Measurements from ENCODE around the gene ZNF285. TPM values are rescaled to one million over a fixed set of nuclear protein-coding genes. Genes with fewer than 3 reads are reported as not detected.
A peak's percentile ranks its signal among the peaks of the same experiment; 100 is the strongest.
"Not testable (repeated sequence)": the region's sequence is repeated elsewhere in the genome, so short reads cannot be mapped to it uniquely, and the experiment has no call there.

The ZNF285 gene
- total RNA-seq: 11.1 TPM
- 2.8 TPM for polyA plus RNA-seq

GRCh38 chr19:44401139-44402115, at the start of gene ZNF285:
Gene ZNF285 (minus strand): TSS chr19:44401608. CDS start chr19:44397213, 4,395 bp downstream.
- no peaks in the 10 kb centered on the region for H3K4me1 ChIP-seq (ENCODE audit: insufficient read depth)
- 4% methylated on average over 43 of the region's 43 CpGs for WGBS
- H3K27ac ChIP-seq (ENCODE audit: low read depth): no peak within 1 kb of the TSS

DNA sequence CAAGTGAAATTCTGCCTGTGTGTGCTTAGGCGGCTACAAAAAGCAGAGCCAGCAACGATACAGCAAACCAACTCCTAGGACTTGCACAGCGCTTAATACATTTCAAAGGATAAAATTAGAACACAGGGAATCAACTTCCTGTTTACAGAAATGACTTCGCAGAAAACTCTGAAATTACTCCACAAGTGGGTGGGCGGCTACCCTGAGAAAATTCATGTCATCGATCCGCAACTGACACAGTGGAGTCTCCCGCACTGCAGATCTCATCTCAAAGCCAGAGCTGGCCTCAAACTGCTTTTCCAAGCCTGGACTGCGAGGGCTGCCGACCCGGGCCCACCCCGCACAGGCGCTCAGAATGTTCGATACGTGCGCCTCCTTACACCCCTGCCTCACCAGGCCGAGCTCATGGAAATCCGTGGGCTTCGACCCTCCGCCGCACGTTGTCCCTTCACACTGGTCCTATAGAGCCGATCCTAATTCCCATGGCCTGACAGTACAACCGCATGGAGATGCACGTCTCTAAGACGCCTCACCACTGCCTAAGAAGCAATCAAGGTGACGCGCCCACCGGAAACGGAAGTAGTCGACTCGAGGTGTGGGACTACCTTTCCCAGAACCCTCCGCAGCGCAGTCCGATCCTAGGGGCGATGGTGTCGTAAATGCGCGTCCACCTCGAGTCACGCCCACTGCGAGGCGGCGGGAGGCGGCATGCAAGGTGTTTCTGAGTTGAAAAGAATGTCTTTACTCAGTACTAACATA, 46.7 kb upstream of the ZNF285 start, which contains the start of gene ZNF229:
Gene ZNF229 (minus strand): TSS at position 557 of the 759 bp plus-strand sequence. CDS start 5,625 bp downstream, outside the sequence.
- WGBS: 2% methylated on average over 45 of the region's 45 CpGs
- Histone ChIP-seq H3K4me1 (ENCODE audit: insufficient read depth) (no peaks in the 10 kb centered on the region), H3K27ac (ENCODE audit: low read depth) (no peak within 1 kb of the TSS), H3K4me3 (ENCODE audit: low read depth, low read length) (peak within 1 kb of the TSS; percentile 44), H3K36me3 (ENCODE audit: insufficient read depth) (peaks cover 2% of the 10 kb centered on the region)
- DNase-seq (ENCODE audit: extremely low spot score): peak; percentile 87

More at GRCh38 chr19:44401139-44402115, at the start of gene ZNF285:
- DNase-seq (ENCODE audit: extremely low spot score): peak; percentile 92
- no peaks in the 10 kb centered on the region for H3K36me3 ChIP-seq (ENCODE audit: insufficient read depth)
- peak within 1 kb of the TSS; percentile 44 for H3K4me3 ChIP-seq (ENCODE audit: low read depth, low read length)

DNA sequence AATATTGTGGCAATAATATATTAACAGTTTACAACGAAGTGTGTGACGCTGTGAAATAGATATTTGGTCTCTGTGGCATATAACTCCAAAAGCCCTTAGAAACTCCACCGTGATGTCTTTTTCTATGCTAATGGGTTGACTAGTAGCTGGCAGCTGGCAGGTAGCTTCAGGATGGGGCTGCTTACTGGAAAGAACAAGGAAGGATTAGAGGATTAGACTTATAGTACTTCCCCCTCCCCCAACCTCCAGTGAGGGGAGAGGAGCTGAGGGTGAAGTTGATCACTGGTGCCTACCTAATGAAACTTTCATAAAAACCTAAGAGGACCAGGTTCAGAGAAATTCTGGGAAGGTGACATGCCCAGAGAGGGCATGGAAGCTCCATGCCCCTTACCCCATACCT, 37.0 kb upstream of the ZNF285 start:
- H3K27ac ChIP-seq (ENCODE audit: low read depth): no peak overlapping the region
- DNase-seq (ENCODE audit: extremely low spot score): no peak
- H3K36me3 ChIP-seq (ENCODE audit: insufficient read depth): peaks cover 2% of the 10 kb centered on the region
- WGBS: 91% methylated on average over 3 of the region's 3 CpGs
- no peaks in the 10 kb centered on the region for H3K4me1 ChIP-seq (ENCODE audit: insufficient read depth)
- no peak overlapping the region for H3K4me3 ChIP-seq (ENCODE audit: low read depth, low read length)

- no peak overlapping the region for H3K27ac ChIP-seq (ENCODE audit: low read depth)
- DNase-seq (ENCODE audit: extremely low spot score): no peak
- H3K4me1 ChIP-seq (ENCODE audit: insufficient read depth): no peaks in the 10 kb centered on the region
- WGBS: 95% methylated on average over 2 of the region's 2 CpGs
- no peak overlapping the region for H3K4me3 ChIP-seq (ENCODE audit: low read depth, low read length)
- peaks cover 2% of the 10 kb centered on the region for H3K36me3 ChIP-seq (ENCODE audit: insufficient read depth)
These were observed 34.0 kb upstream of the ZNF285 start for GRCh38 chr19:44435441-44435840.

DNA sequence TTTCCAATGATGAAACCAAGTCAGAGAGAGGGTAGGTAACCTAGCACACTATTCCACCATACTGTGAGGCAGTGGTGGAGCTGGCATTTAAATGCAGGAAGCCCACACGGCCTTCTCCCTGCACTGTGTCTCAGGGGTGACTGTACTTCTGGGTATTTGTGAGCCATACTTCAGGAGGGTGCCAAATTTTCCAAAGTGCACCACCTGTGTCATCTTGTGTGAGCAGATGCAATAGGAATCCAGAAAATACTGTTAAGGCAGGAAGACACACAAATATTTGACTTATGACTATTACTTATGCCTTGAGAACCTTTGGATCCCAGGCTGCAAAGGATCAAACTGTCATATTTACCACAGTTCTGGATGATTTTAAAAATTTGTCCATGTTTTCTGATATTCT, 29.5 kb upstream of the ZNF285 start:
- DNase-seq (ENCODE audit: extremely low spot score): no peak
- peaks cover 2% of the 10 kb centered on the region for H3K36me3 ChIP-seq (ENCODE audit: insufficient read depth)
- WGBS: 88% methylated on average over 1 of the region's 1 CpG
- H3K4me3 ChIP-seq (ENCODE audit: low read depth, low read length): no peak overlapping the region
- H3K27ac ChIP-seq (ENCODE audit: low read depth): no peak overlapping the region
- H3K4me1 ChIP-seq (ENCODE audit: insufficient read depth): no peaks in the 10 kb centered on the region

DNA sequence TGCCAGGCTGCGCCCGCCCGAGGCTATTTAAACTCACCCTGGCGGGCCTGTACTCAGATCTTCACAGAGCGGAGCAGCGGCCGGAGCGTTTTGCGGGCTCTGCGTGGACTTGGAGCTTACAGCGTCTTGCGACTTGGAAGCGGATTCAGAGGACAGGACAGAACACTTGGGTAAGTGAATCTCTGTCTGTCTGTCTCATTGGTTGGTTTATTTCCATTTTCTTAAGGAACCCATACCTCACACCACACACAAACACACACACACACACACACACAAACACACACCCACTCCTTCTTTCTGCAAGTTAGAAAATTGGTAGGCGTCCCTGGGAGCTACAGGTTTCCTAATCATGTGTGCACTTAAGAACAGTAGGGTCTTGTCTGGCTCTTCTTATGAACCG, 14.1 kb upstream of the ZNF285 start:
- not testable (repeated sequence) for H3K36me3 ChIP-seq (ENCODE audit: insufficient read depth); H3K4me1 ChIP-seq (ENCODE audit: insufficient read depth); H3K27ac ChIP-seq (ENCODE audit: low read depth); DNase-seq (ENCODE audit: extremely low spot score); H3K4me3 ChIP-seq (ENCODE audit: low read depth, low read length)
- 85% methylated on average over 5 of the region's 15 CpGs for WGBS

GRCh38 chr19:44389268-44389667, 12.1 kb downstream of the ZNF285 start:
- H3K36me3 ChIP-seq (ENCODE audit: insufficient read depth); H3K27ac ChIP-seq (ENCODE audit: low read depth); H3K4me3 ChIP-seq (ENCODE audit: low read depth, low read length); H3K4me1 ChIP-seq (ENCODE audit: insufficient read depth); DNase-seq (ENCODE audit: extremely low spot score): not testable (repeated sequence)
- 93% methylated on average over 4 of the region's 4 CpGs for WGBS

DNA sequence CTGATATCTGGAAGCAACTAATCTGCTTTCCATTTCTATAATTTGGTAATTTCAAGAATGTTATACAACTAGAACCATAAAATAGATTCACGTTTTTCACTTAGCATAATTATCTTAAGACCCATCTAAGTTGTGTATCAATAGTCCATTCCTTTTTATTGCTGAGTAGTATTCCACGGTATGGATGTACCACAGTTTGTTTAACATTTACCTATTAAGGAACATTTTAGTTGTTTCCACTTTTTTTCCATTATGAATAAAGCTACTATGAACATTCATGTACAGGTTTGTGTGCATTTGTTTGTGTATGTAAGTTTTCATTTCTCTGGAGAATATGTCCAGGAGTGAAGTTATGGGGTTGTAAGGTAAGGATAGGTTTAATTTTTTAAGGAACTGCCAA, 26.6 kb downstream of the ZNF285 start:
- no peak for DNase-seq (ENCODE audit: extremely low spot score)
- H3K27ac ChIP-seq (ENCODE audit: low read depth): no peak overlapping the region

DNA sequence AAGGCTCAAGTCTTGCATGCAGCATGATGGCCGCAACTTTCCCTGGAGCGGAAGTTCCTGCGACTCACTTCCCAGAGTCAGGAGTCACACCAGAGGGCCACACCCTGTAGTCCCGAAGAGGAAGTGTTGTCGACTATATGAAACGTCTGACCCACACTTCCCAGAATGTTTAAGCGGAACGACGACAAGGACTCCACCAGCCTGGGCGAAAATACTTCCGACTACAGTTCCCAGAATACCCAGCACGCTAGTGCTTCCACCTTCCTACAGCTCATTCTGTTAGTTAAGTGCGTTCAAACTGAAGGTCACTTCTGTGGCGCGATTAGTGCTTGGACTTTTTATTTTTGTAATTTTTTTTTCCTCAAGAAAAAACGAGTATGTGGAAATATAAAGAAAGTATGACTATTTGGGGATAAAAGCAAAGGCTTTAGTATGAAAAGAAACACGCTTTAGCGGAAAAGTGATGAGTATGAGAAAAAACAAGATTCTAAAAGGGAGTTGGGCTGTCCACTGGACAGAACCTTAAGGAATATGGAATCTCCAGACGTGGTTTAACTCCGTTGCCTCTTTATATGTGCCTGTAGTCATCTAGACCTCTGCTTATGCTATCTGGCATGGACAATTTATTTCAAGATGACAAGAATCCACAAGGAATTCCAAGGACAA, 29.5 kb downstream of the ZNF285 start:
- H3K36me3 ChIP-seq (ENCODE audit: insufficient read depth): no peaks in the 10 kb centered on the region
- no peak overlapping the region for H3K27ac ChIP-seq (ENCODE audit: low read depth)
- WGBS: 58% methylated on average over 20 of the region's 20 CpGs

More for the DNA sequence above, 26.6 kb downstream of the ZNF285 start:
- Histone ChIP-seq H3K36me3 (ENCODE audit: insufficient read depth) (no peaks in the 10 kb centered on the region), H3K4me1 (ENCODE audit: insufficient read depth) (no peaks in the 10 kb centered on the region), H3K4me3 (ENCODE audit: low read depth, low read length) (no peak overlapping the region)
- whole genome bisulfite sequencing: 50% methylated on average over 2 of the region's 2 CpGs

GRCh38 chr19:44367024-44367423, 34.4 kb downstream of the ZNF285 start:
- DNase-seq (ENCODE audit: extremely low spot score): no peak
- WGBS: 48% methylated on average over 17 of the region's 17 CpGs
- no peaks in the 10 kb centered on the region for H3K36me3 ChIP-seq (ENCODE audit: insufficient read depth)
- H3K4me1 ChIP-seq (ENCODE audit: insufficient read depth): no peaks in the 10 kb centered on the region
- H3K27ac ChIP-seq (ENCODE audit: low read depth): no peak overlapping the region
- H3K4me3 ChIP-seq (ENCODE audit: low read depth, low read length): no peak overlapping the region

More for the DNA sequence above, 29.5 kb downstream of the ZNF285 start:
- no peaks in the 10 kb centered on the region for H3K4me1 ChIP-seq (ENCODE audit: insufficient read depth)
- no peak for DNase-seq (ENCODE audit: extremely low spot score)
- H3K4me3 ChIP-seq (ENCODE audit: low read depth, low read length): no peak overlapping the region

- Histone ChIP-seq H3K4me1 (ENCODE audit: insufficient read depth) (no peaks in the 10 kb centered on the region), H3K36me3 (ENCODE audit: insufficient read depth) (no peaks in the 10 kb centered on the region), H3K4me3 (ENCODE audit: low read depth, low read length) (peak within 1 kb of the TSS; percentile 50), H3K27ac (ENCODE audit: low read depth) (no peak within 1 kb of the TSS)
- peak; percentile 94 for DNase-seq (ENCODE audit: extremely low spot score)
- WGBS: 1% methylated on average over 38 of the region's 38 CpGs
These were observed 44.9 kb downstream of the ZNF285 start, which contains the start of gene ZNF112 for GRCh38 chr19:44356383-44357111. Gene ZNF112 (minus strand): TSS chr19:44356680. CDS start chr19:44340539, 16,141 bp downstream.

- Histone ChIP-seq H3K36me3 (ENCODE audit: insufficient read depth) (peaks cover 2% of the 10 kb centered on the region), H3K4me1 (ENCODE audit: insufficient read depth) (no peaks in the 10 kb centered on the region), H3K4me3 (ENCODE audit: low read depth, low read length) (no peak overlapping the region), H3K27ac (ENCODE audit: low read depth) (no peak overlapping the region)
- no peak for DNase-seq (ENCODE audit: extremely low spot score)
- 85% methylated on average over 4 of the region's 4 CpGs for WGBS
These were observed 54.9 kb downstream of the ZNF285 start for GRCh38 chr19:44346556-44346955.

All from urinary bladder (tissue), 4 donors.